Endothelial cell of umbilical vein (primary cell): ENCODE data around the gene CDK12. TPM values are rescaled to one million over a fixed set of nuclear protein-coding genes. Genes with fewer than 3 reads are reported as not detected.

Experiments used
- BruUV-seq: library from RNA; stranded (reverse); fragments of 400-500 nt; replicated peaks from 2 replicates; lab custom pipeline; 2021; lab: Mats Ljungman, UMichigan
- CTCF ChIA-PET: fragments of 300-600, 350-600 bp; sonication (Branson Sonifier 250); formaldehyde crosslinking; loops from one replicate; lab custom pipeline; 2021; ENCODE audit warnings: antibody characterized with exemption, inconsistent platforms; lab: Charles Lee
- POLR2A ChIA-PET: fragments of 300-600, 350-600 bp; sonication (Branson Sonifier 250); formaldehyde crosslinking; loops from one replicate; lab custom pipeline; 2021; ENCODE audit warnings: antibody characterized with exemption, inconsistent platforms; lab: Charles Lee
- DNase-seq: peaks from one replicate; pipeline ENCODE4 v3.0.0-alpha.2; 2011; ENCODE audit warnings: low read depth, low spot score
- FAIRE-seq: peaks from 2 replicates; lab custom pipeline; 2011; peaks lifted over from hg19 to GRCh38; lab: Jason Lieb, UNC
- H2AFZ ChIP-seq: 2 replicates; pipeline ENCODE4 v1.6.0; 2012; ENCODE audit warnings: low read depth, low read length, control low read depth, inconsistent platforms
- H3K27ac ChIP-seq: 2 replicates; pipeline ENCODE4 v1.5.1; 2011; ENCODE audit warnings: low read depth, mild to moderate bottlenecking, control low read depth, low read length, moderate library complexity; ENCODE audit not compliant: insufficient read depth
- H3K27me3 ChIP-seq, 2 experiments: 2 replicates each; pipeline versions ENCODE4 v1.6.0 to v1.6.1; 2011; ENCODE audit warnings: low read length in 2 of 2, mixed read lengths in 1 of 2; ENCODE audit not compliant: control insufficient read depth in 2 of 2, insufficient read depth in 2 of 2
- H3K36me3 ChIP-seq, 2 experiments: 2 replicates in 1 of 2; 3 replicates in 1 of 2; pipeline ENCODE4 v1.5.1; 2011; ENCODE audit warnings: low read length in 2 of 2, mild to moderate bottlenecking in 1 of 2, moderate library complexity in 1 of 2; ENCODE audit not compliant: control insufficient read depth in 2 of 2, insufficient read depth in 2 of 2; ENCODE audit errors: extremely low read depth in 1 of 2
- H3K4me1 ChIP-seq: 3 replicates; pipeline ENCODE4 v1.5.1; 2011; ENCODE audit warnings: mild to moderate bottlenecking, low read length; ENCODE audit not compliant: control insufficient read depth, insufficient read depth; ENCODE audit errors: extremely low read depth
- H3K4me2 ChIP-seq: 2 replicates; pipeline ENCODE4 v1.6.1; 2011; ENCODE audit warnings: low read length, control low read depth, mixed read lengths; ENCODE audit not compliant: insufficient read depth
- H3K4me3 ChIP-seq, 3 experiments: fragments of 200-600 bp in 1 of 3; sonication (generic), shearing (Covaris generic) in 1 of 3; replicated peaks in 1 of 3; 2 replicates each; pipeline ENCODE4 v1.5.1; 2011 to 2016; ENCODE audit warnings: control low read depth in 3 of 3, low read length in 3 of 3, mild to moderate bottlenecking in 2 of 3, inconsistent platforms in 1 of 3, low read depth in 1 of 3, moderate library complexity in 1 of 3; ENCODE audit not compliant: insufficient read depth in 1 of 3
- H3K79me2 ChIP-seq: 2 replicates; pipeline ENCODE4 v1.6.0; 2012; ENCODE audit warnings: low read length, inconsistent platforms; ENCODE audit not compliant: control insufficient read depth, insufficient read depth
- H3K9ac ChIP-seq: replicated peaks from 2 replicates; pipeline ENCODE3; 2011; ENCODE audit warnings: low read length, control low read depth; ENCODE audit not compliant: insufficient read depth; ENCODE audit errors: extremely low read depth
- H3K9me1 ChIP-seq: replicated peaks from 3 replicates; pipeline ENCODE4 v1.6.0; 2011; ENCODE audit warnings: mild to moderate bottlenecking, low read length; ENCODE audit not compliant: control insufficient read depth, insufficient read depth; ENCODE audit errors: extremely low read depth
- H3K9me3 ChIP-seq: replicated peaks from 2 replicates; pipeline ENCODE4 v1.5.1; 2012; ENCODE audit warnings: low read length, inconsistent platforms; ENCODE audit not compliant: control insufficient read depth, insufficient read depth
- H4K20me1 ChIP-seq: replicated peaks from 2 replicates; pipeline ENCODE3; 2011; ENCODE audit warnings: mild to moderate bottlenecking, low read length; ENCODE audit not compliant: control insufficient read depth, insufficient read depth; ENCODE audit errors: extremely low read depth
- EZH2 ChIP-seq: IDR thresholded peaks from 2 replicates; pipeline ENCODE4 v1.6.1; 2012; ENCODE audit warnings: borderline replicate concordance, low read depth, mild to moderate bottlenecking, moderate library complexity, low read length, inconsistent platforms; ENCODE audit not compliant: severe bottlenecking
- FOS ChIP-seq: IDR thresholded peaks from 2 replicates; pipeline ENCODE4 v1.6.1; 2011; ENCODE audit warnings: mild to moderate bottlenecking, low read length, moderate library complexity, borderline replicate concordance; ENCODE audit not compliant: insufficient read depth
- GATA2 ChIP-seq: IDR thresholded peaks from 2 replicates; pipeline ENCODE4 v1.7.0; 2011; ENCODE audit warnings: low read depth, mild to moderate bottlenecking, moderate library complexity, mixed read lengths, low read length; ENCODE audit not compliant: insufficient read length, insufficient read depth
- JUN ChIP-seq: IDR thresholded peaks from 2 replicates; pipeline ENCODE4 v1.6.1; 2011; ENCODE audit warnings: borderline replicate concordance, low read depth; ENCODE audit not compliant: insufficient read length, insufficient read depth
- MAX ChIP-seq: IDR thresholded peaks from 2 replicates; pipeline ENCODE4 v1.6.1; 2011; ENCODE audit not compliant: insufficient read depth, insufficient read length
- MYC ChIP-seq: IDR thresholded peaks from one replicate; pipeline ENCODE4 v1.6.1; 2011; ENCODE audit warnings: mild to moderate bottlenecking, low read depth, low read length
- POLR2A ChIP-seq: IDR thresholded peaks from 2 replicates; pipeline ENCODE4 v1.6.1; 2012; ENCODE audit warnings: low read depth, mild to moderate bottlenecking, control low read depth, low read length
- POLR2AphosphoS5 ChIP-seq: IDR thresholded peaks from 2 replicates; pipeline ENCODE4 v1.6.1; 2012; ENCODE audit warnings: low read depth, mild to moderate bottlenecking, control low read depth, low read length, moderate library complexity; ENCODE audit not compliant: insufficient read depth
- dilution Hi-C: fragments of 300-500 bp; cut with MboI; formaldehyde crosslinking; loops from one replicate; pipeline ENCODE4 v1.15.0; 2019; ENCODE audit warnings: low sequenced_read_pairs; ENCODE audit not compliant: extremely low pct_ligation_motif_present
- intact Hi-C: fragments of 100-400 bp; cut with micrococcal nuclease; formaldehyde crosslinking; loops from one replicate; pipeline ENCODE4 v1.10.0; 2022
- polyA plus RNA-seq, 4 experiments: library from polyadenylated mRNA; depleted of rRNA in 3 of 4; stranded (reverse) in 3 of 4; unstranded in 1 of 4; fragments of >200 nt; gene quantifications; 2 replicates each; pipeline versions ENCODE4 v1.2.1 to v1.2.3, GENCODE V29; 2011 to 2012; ENCODE audit warnings: missing spikeins in 1 of 4
- total RNA-seq: library from RNA; stranded (reverse); gene quantifications from 2 replicates; pipeline ENCODE4 v1.2.3, GENCODE V29; 2021
- TF ChIP-seq, protein P1 (sequence below), 2 donors: IDR thresholded peaks; 1 replicate in 1 of 2; 2 replicates in 1 of 2; pipeline ENCODE4 v1.5.1; 2011; ENCODE audit warnings: low read length in 2 of 2, mild to moderate bottlenecking in 2 of 2, moderate library complexity in 2 of 2, control low read depth in 1 of 2, inconsistent platforms in 1 of 2, low read depth in 1 of 2; ENCODE audit not compliant: insufficient read depth in 1 of 2; ENCODE audit errors: extremely low read depth in 1 of 2

Gene CDK12
- total and polyA plus RNA-seq, 2 donors (not counting 3 experiments of a cell fraction or from before 2014, with no cell fraction given), result 14.2 to 55.4 TPM

DNA sequence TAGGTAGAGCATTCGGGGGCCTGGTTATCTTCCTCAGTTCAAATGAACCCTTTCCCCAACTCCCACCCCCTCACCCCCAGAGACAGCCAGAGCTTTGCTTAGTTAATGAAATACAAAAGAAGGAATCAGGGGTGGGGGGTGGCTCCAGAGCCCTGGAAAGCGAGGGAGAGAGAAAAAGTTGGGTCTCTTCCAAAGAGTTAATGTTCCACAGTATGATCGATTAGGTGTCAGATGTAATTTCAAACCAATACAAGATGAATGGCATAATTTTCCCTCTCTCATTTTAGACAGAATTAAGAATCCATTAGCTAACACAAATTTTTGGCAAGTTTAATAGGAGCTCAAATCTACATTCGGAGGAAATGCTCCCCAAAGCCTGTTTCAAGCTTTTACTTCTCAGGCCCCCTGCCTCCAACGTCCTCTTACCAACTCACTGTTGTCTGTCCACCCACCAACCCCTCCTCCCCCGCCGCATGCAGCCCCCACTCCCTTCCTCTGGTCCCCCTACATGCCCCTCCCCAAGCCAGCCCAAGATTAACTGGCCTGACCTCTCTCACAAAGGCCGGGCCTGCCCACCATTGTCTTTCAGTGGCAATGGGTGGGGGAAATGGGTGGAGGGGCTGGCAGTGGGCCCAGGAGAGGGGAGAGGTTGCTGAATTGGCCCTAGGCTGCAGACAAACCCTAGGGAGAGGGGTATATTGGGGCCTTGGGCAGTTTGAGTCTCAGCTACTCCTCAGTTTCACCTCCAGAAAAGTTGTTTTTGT is 118.2 kb downstream of the CDK12 start:
- DNase-seq (peak; percentile 39), FAIRE-seq (no peak)
- Histone ChIP-seq H3K27me3 (peaks cover 8 to 10% of the 10 kb centered on the region in 2 experiments), H3K9me1 (no peaks in the 10 kb centered on the region), H3K36me3 (no peaks in the 10 kb centered on the region), H3K9me3 (no peaks in the 10 kb centered on the region), H2AFZ (no peak overlapping the region), H4K20me1 (no peaks in the 10 kb centered on the region), H3K4me3 (no peak overlapping the region), H3K9ac (no peak overlapping the region), H3K4me2 (no peak overlapping the region), H3K4me1 (peaks cover 3% of the 10 kb centered on the region), H3K79me2 (no peaks in the 10 kb centered on the region), H3K27ac (no peak overlapping the region)
- TF ChIP-seq JUN (no peak), POLR2AphosphoS5 (no peak), MYC (no peak), POLR2A (no peak), GATA2 (no peak), EZH2 (no peak), MAX (no peak), FOS (no peak)
- TF ChIP-seq, protein P1, sequence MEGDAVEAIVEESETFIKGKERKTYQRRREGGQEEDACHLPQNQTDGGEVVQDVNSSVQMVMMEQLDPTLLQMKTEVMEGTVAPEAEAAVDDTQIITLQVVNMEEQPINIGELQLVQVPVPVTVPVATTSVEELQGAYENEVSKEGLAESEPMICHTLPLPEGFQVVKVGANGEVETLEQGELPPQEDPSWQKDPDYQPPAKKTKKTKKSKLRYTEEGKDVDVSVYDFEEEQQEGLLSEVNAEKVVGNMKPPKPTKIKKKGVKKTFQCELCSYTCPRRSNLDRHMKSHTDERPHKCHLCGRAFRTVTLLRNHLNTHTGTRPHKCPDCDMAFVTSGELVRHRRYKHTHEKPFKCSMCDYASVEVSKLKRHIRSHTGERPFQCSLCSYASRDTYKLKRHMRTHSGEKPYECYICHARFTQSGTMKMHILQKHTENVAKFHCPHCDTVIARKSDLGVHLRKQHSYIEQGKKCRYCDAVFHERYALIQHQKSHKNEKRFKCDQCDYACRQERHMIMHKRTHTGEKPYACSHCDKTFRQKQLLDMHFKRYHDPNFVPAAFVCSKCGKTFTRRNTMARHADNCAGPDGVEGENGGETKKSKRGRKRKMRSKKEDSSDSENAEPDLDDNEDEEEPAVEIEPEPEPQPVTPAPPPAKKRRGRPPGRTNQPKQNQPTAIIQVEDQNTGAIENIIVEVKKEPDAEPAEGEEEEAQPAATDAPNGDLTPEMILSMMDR (IDR thresholded peaks at IDR 0.05; ENCODE audit: extremely low read depth in 1 of 2, insufficient read depth in 1 of 2, low read depth in 1 of 2, low read length in 2 of 2), result no peak
- intact Hi-C loops (no loop called here), dilution Hi-C loops (no loop called here)
- BruUV-seq, result no TSS peak
- ChIA-PET POLR2A (no interaction called here), CTCF (interaction anchor here (2.5 to 3.4 kb wide), 3 partner anchors 32 to 44 kb away, joined by 6 to 23 read pairs (median 12); no protein-coding TSS in a partner anchor)
